HK-2 (cell line): ENCODE results near the gene OR2H1.

Experiments used
- DNase-seq: peaks from one replicate; pipeline ENCODE4 v3.0.0-alpha.2; 2018; ENCODE audit not compliant: unreplicated experiment

Gene OR2H1

DNA sequence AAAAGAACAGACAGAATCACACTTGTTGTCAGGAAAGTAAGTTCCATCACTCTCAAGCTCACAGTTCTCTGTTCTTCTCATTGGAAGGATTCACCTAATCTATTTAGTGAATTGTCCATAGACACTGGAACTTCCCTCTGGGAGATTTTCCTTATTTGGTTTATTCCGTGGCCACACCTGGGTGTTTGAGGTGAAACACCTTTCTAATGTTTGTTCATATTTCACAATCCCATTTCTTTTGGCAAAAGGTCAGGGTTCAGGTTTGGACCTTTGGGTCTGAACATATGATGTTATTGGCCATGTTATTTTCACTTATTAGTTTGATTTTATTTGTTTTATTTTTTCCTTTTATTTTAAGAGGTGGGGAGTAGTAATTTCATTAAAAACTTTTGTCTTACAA is 26.8 kb downstream of the OR2H1 start:
- no peak for DNase-seq

GRCh38 chr6:29486577-29486976 is 29.6 kb downstream of the OR2H1 start:
- no peak for DNase-seq

DNA sequence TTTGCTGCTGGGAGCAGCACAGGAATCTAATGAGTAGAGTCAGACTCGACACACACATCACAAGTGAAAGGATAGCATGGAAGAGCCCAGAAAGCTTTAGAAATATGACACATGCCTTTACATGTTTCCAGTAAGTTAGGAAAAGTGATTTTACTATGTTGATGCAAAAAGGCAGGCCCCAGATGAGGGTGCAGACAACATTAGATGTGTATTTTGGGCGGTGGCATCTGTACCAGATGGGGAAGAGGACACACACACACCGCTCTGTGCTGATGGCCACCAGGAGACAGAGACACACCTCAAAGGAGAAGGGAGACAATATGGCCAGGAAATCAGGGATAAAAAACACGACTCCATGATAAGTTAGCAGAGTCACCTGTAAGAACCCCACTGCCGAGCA is 30.2 kb downstream of the OR2H1 start:
- no peak for DNase-seq

DNA sequence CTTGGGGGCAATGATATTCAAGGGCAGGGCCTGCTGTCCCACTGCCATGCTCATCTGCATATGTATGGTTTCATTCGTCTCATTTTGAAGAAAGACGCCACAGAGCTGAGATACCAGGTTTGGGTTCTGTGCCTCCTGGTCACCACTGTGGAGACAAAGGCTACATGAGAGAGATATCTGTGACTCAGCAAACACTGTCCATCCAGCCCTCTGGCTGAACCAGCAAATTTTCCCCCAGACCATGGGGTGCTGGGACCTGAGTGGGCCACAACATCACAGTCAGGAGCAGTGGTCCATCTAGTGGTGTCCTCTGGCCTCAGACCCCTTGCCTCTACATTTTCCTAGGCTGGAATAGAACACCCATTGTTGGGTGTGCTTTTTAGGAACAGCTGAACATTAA is 30.7 kb downstream of the OR2H1 start, which contains the start of gene MAS1L:
Gene MAS1L, minus strand, starts transcription at position 297 of the 400 bp plus-strand sequence. Its CDS starts 54 bp downstream, at position 243.
- no peak for DNase-seq

- DNase-seq = no peak
Measured at GRCh38 chr6:29488874-29489273, 31.9 kb downstream of the OR2H1 start.

- no peak for DNase-seq
Measured at GRCh38 chr6:29489286-29489685, 32.3 kb downstream of the OR2H1 start.

- no peak for DNase-seq
Measured at GRCh38 chr6:29490055-29490454, 33.1 kb downstream of the OR2H1 start.

GRCh38 chr6:29490552-29490951 is 33.6 kb downstream of the OR2H1 start:
- DNase-seq = no peak

GRCh38 chr6:29491574-29491973 is 34.6 kb downstream of the OR2H1 start:
- DNase-seq = no peak

DNA sequence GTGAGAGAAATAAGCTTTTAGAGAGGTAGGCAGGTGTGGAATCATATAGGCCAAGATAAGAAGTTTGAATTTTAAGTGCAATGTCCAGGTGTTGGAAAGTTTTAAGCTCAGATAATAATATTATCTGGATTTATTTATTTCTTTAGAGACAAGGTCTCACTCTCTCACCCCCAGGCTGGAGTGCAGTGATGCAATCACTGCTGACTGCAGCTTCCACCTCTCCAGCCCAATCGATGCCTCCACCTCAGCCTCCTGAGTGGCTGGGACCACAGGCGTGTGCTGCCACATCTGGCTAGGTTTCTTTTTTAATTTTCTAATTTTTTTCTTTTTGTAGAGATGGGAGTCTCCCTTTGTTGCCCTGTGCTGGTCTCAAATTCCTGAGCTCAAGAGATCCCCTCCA is 36.3 kb downstream of the OR2H1 start:
- DNase-seq = no peak

GRCh38 chr6:29494131-29494530 is 37.2 kb downstream of the OR2H1 start:
- no peak for DNase-seq

DNA sequence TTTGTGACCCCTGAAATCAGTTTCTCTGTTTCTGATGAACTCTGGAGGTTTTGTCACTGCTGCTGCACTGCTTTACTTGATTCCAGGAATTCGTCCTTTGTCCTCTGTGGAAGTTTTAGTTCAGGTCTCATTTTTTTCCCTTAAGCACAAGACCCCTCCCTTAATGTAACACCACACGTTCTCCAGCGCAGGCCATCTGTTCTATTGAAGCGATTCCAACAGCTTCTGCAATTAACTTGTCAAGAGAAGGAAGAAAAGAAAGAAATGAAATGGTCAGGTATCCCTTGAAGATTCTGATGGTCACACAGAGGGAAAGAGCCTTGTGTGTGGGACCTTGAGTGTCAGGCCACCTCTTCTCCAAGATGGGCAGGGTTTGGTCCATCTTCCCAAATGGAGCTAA is 38.6 kb downstream of the OR2H1 start:
- no peak for DNase-seq

- no peak for DNase-seq
Measured at GRCh38 chr6:29496961-29497360, 40.0 kb downstream of the OR2H1 start.

GRCh38 chr6:29499704-29500103 is 42.7 kb downstream of the OR2H1 start:
- DNase-seq = no peak

DNA sequence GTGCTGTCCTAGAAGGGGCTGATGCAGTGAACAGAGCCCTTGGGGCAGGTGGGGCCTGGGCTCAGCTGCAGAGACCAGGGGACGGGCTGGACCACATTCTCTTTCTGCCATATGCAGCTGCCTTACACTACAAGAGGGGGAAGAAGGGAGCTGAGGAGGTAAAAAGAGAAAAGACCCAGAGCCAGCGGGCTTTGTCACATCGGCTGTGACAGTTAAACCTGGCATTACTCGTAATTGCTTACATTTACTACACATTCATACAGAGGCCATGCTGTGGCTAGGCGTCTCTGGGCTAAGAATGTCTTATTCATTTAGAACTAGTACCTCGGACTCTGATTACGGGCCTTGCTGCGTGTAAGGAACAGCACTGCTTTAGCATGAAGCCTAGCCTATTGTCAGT is 43.6 kb downstream of the OR2H1 start:
- no peak for DNase-seq

DNA sequence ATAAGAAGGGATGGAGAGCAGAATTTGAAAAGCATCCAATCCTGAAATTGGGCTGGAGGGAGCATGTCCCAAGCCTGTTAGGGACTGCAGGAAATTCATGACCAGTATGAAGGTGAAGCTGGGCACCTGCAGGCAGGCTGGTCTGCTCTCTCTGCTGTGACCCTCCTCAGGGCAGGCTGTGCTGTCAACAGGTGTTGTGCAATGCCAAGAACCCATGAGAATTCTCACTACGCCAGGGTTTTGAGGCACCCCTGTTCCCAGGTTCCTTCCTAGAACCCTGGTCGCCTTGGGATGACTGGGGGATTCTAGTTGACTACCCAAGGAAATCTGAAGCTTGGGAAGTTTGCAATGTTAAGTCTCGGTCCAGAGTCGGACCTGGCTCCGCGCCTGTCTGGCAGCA is 44.2 kb downstream of the OR2H1 start:
- DNase-seq = no peak

DNA sequence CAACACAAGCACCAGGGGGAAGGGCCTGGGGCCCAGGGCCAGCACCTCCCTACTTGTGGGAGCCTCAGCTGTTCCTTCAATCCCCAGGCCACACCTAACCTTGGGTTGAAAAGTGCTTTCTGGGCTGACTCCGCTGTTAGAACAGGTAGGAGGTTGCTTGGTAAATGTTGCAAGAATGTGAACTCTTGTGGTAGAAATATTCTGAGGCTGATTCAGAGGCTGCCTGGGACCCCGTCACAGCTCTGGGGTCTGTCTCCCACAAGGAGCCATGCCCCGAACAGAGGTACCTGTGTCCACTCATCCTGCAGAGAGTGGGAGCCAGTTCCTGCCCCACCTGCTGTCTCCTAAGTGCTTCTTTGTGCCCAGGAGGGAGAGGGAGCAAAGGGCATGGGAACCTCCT is 45.2 kb downstream of the OR2H1 start:
- DNase-seq = no peak

DNA sequence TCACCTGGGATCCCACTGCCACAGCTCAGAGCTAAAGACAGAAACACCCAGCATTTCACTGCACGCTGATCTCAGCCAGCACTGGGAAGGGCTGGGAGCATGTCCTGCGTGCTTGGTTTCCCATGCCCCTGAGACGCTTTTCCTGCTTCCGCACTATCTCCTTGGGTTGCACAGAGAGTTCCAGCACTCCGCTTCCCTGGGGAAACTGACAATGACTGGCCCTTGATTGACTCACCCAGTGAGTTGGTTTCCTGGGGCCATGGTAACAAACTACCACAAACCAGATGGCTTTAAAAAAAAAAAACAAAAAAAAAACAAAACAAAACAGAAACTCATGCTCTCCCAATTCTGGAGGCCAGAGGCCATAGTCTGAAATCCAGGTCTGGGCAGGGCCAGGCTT is 45.6 kb downstream of the OR2H1 start:
- no peak for DNase-seq

- DNase-seq = no peak
Measured at GRCh38 chr6:29504961-29505360, 48.0 kb downstream of the OR2H1 start.

DNA sequence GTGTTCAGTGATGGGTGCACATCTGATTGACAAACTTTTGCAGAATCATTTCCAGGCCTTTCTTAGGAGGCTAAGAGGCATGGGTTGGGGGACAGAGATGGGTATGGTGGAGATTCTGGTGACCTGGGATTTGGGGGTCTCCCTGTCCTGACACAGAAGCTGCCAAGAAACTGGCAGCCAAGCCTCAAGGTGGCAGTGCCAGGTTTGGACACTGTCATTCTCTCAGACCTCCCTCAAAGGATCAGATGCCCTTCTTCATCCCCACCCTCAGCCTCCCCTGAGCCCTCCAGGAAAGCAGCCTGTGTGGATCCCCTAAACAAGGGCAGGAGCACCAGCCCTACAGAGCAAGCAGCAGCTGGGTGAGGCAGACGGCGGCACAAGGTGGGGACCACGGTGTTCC is 48.9 kb downstream of the OR2H1 start:
- no peak for DNase-seq

- DNase-seq = no peak
Measured at GRCh38 chr6:29506446-29507067, 49.6 kb downstream of the OR2H1 start.

DNA sequence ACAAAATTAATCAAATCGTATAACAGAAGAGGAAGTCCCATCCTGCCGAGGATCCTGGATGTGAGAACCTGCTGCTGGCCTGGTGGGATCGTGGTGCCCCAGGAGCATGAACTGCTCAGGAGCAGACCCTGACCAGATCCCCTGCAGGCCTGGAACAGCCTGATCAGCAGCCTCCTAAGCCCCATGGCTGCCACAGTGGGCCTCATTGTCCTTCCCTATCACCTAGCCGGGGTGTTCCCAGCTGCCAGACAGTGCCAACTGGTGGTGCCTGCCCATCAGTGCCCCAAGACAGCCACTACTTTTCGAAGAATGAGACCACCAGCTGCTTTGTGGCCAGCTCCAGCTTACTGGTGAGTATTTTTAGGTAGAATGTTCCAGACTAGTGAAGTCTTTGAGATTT is 50.4 kb downstream of the OR2H1 start:
- no peak for DNase-seq

- DNase-seq = no peak
Measured at GRCh38 chr6:29509239-29509638, 52.3 kb downstream of the OR2H1 start.

DNA sequence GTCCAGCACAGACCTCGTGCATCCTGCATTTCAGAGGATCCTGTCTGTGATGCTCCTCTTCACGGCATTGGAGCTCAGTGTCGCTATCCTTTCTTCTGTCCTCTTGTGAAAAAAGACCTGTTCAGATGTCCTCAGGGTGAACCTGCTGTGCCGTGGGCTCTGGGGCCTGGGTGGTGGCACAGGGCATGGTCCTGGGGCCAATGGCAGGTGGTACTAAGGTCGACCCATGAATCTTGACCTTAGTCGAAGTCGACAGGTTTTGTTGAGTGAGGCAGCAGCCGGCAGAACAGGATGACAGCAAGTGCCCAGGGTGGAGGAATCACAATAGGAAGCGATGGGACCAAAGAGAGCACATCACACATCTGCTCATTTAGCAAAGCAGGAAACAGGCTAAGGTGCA is 52.8 kb downstream of the OR2H1 start:
- no peak for DNase-seq
